Hindlimb muscle (tissue), 1 donor: ENCODE measurements around the gene MYO15B. TPM values are rescaled to one million over a fixed set of nuclear protein-coding genes. Genes with fewer than 3 reads are reported as not detected.

Experiments
- DNase-seq: peaks from one replicate; pipeline ENCODE4 v3.0.0-alpha.2; 2013
- polyA plus RNA-seq: library from polyadenylated mRNA; unstranded; fragments of 120-200 nt; gene quantifications from one replicate; pipeline ENCODE4 v1.2.1, GENCODE V29; 2013; ENCODE audit not compliant: insufficient read length

Gene MYO15B
- polyA plus RNA-seq, 1 donor, result 145 TPM

DNA sequence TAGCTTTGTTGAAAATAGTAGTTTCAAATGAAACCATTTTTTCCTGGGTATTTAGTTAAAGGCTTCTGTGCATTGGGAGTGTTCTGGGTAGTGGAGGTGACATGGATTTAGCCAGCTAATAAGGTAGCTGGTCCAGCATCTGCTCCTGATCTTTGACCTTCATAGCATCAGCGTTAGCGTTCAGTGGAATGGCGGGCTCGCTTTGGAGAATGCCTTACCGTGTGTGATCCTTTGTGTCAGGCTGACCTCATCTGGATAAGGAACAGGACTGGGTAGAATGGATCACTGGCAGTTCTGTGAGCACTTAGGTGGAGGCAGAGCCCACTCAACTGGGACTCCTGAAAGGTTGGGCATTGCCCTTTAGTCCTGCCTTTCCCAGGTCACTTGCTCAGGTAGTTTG lies 83.3 kb downstream of the MYO15B start:
- no peak for DNase-seq

- DNase-seq, result no peak
Measured at GRCh38 chr17:75672011-75672410, 84.4 kb downstream of the MYO15B start.

- no peak for DNase-seq
Measured at GRCh38 chr17:75673487-75673886, 85.9 kb downstream of the MYO15B start.

Other genes with a start within 250 kb of the MYO15B start
- gene GRB2, start 182.1 kb upstream of the MYO15B start, polyA plus RNA-seq, result 161 TPM
- 80.0 TPM for gene TMEM94, start 131.2 kb upstream of the MYO15B start, polyA plus RNA-seq
- gene CASKIN2, start 72.3 kb upstream of the MYO15B start, polyA plus RNA-seq, result 32.0 TPM
- gene TSEN54, start 71.3 kb upstream of the MYO15B start, polyA plus RNA-seq, result 27.0 TPM
- gene LLGL2, start 62.1 kb upstream of the MYO15B start, polyA plus RNA-seq, result 13.5 TPM
- 6.9 TPM for gene SMIM5, start 45.6 kb downstream of the MYO15B start, polyA plus RNA-seq
- 19.4 TPM for gene RECQL5, start 79.4 kb downstream of the MYO15B start, polyA plus RNA-seq
- gene SAP30BP, start 79.5 kb downstream of the MYO15B start, polyA plus RNA-seq, result 83.7 TPM
- 7.6 TPM for gene ITGB4, start 133.7 kb downstream of the MYO15B start, polyA plus RNA-seq
- 32.2 TPM for gene GALK1, start 177.4 kb downstream of the MYO15B start, polyA plus RNA-seq
- gene UNK, start 197.0 kb downstream of the MYO15B start, polyA plus RNA-seq, result 30.9 TPM